ENCODE results near the gene GNG2. TPM values are rescaled to one million over a fixed set of nuclear protein-coding genes. Genes with fewer than 3 reads are reported as not detected.

The GNG2 gene
- total and polyA plus RNA-seq, 2 of the 8 experiments (the other 6 are each of a cell fraction or from before 2014, with no cell fraction given) = 8.2 to 17.9 TPM

GRCh38 chr14:51894250-51894649, 33.8 kb downstream of the GNG2 start:
- 94 to 100% methylated on average over 2 to 3 of the region's 3 CpGs for WGBS, 2 experiments (ENCODE audit: extremely low coverage in 1 of 2, insufficient coverage in 1 of 2, insufficient read length in 1 of 2, insufficient replicate concordance in 2 of 2, low coverage in 1 of 2, low lambda C conversion rate in 2 of 2, missing lambda C conversion rate in 1 of 2)
- Histone ChIP-seq H2BK12ac (ENCODE audit: low read depth, low read length) (no peak overlapping the region), H4K5ac (ENCODE audit: insufficient read length, low read depth, low read length) (no peak overlapping the region), H3K23me2 (ENCODE audit: low read depth, low read length) (no peaks in the 10 kb centered on the region), H3K27ac (ENCODE audit: low read depth, low read length) (no peak overlapping the region), H2BK120ac (replicated peaks; ENCODE audit: low read depth, low read length) (no peak overlapping the region), H4K8ac (ENCODE audit: extremely low read depth, insufficient read depth, low read length) (no peak overlapping the region), H2BK20ac (ENCODE audit: low read length) (no peak overlapping the region), H3K36me3 (ENCODE audit: control insufficient read depth in 2 of 4, insufficient read depth in 4 of 4, low read length in 3 of 4) (no peaks in the 10 kb centered on the region), H3K4me2 (ENCODE audit: insufficient read depth in 1 of 2, low read depth in 2 of 2, low read length in 2 of 2) (no peak overlapping the region), H3K4me3 (ENCODE audit: extremely low read depth in 1 of 4, insufficient read depth in 2 of 4, low read depth in 3 of 4, low read length in 4 of 4) (no peak overlapping the region), H3K79me2 (ENCODE audit: control insufficient read depth in 1 of 2, insufficient read depth in 2 of 2, low read length in 2 of 2) (no peaks in the 10 kb centered on the region), H3K56ac (replicated peaks; ENCODE audit: insufficient read length, low read depth, low read length) (no peak overlapping the region), H2AFZ (ENCODE audit: low read length) (no peak overlapping the region), H3K4ac (replicated peaks; ENCODE audit: insufficient read length, low read depth, low read length) (no peak overlapping the region), H3K79me1 (ENCODE audit: low read depth, low read length) (no peaks in the 10 kb centered on the region), H3K14ac (ENCODE audit: insufficient read length) (no peak overlapping the region), H4K20me1 (replicated peaks in 1 of 2; ENCODE audit: control insufficient read depth in 1 of 2, insufficient read depth in 2 of 2, low read length in 2 of 2) (no peaks in the 10 kb centered on the region), H4K91ac (replicated peaks; ENCODE audit: insufficient read length, low read length) (no peak overlapping the region), H2AK5ac (ENCODE audit: low read depth, low read length) (no peak overlapping the region), H3K23ac (ENCODE audit: insufficient read length) (no peak overlapping the region), H3K4me1 (replicated peaks in 1 of 4; ENCODE audit: control insufficient read depth in 3 of 4, insufficient read depth in 4 of 4, low read length in 3 of 4) (no peaks in the 10 kb centered on the region), H3K27me3 (replicated peaks in 1 of 4; ENCODE audit: control insufficient read depth in 3 of 4, extremely low read depth in 1 of 4, insufficient read depth in 3 of 4, low read length in 3 of 4) (no peaks in the 10 kb centered on the region), H3K9ac (replicated peaks in 1 of 4; ENCODE audit: extremely low read depth in 1 of 4, low read depth in 3 of 4, low read length in 3 of 4) (no peak overlapping the region), H3K18ac (ENCODE audit: extremely low read depth, low read length) (no peak overlapping the region), H2BK5ac (ENCODE audit: low read depth, low read length) (no peak overlapping the region), H2BK15ac (ENCODE audit: low read length) (no peak overlapping the region), H3K9me3 (ENCODE audit: insufficient read depth in 2 of 2, low read depth in 1 of 2, low read length in 1 of 2) (no peaks in the 10 kb centered on the region)
- ChIA-PET CTCF (ENCODE audit: partially characterized antibody) (interaction anchor here (1.2 kb wide), 1 partner anchor 25 kb away, joined by 3 read pairs; no protein-coding TSS in a partner anchor), POLR2A (ENCODE audit: partially characterized antibody) (no interaction called here)
- FAIRE-seq (no peak), DNase-seq (ENCODE audit: low read depth in 1 of 2, low spot score in 2 of 2) (no peak)
- TF ChIP-seq EZH2 (IDR thresholded peaks at IDR 0.05; ENCODE audit: low read depth, low read length, severe bottlenecking) = no peak
- no peak for TF ChIP-seq EP300 (IDR thresholded peaks at IDR 0.05; ENCODE audit: borderline replicate concordance in 1 of 2, low read depth in 2 of 2, low read length in 2 of 2)
- TF ChIP-seq SUZ12 (IDR thresholded peaks at IDR 0.05; ENCODE audit: low read length) = no peak
- TF ChIP-seq SRF (IDR thresholded peaks at IDR 0.05; ENCODE audit: low read depth, low read length) = no peak
- no peak for TF ChIP-seq CBX8 (IDR thresholded peaks at IDR 0.05; ENCODE audit: borderline replicate concordance, low read depth, low read length)
- no peak for TF ChIP-seq TBP (IDR thresholded peaks at IDR 0.05; ENCODE audit: low read depth, low read length)
- TF ChIP-seq BCL11A (IDR thresholded peaks at IDR 0.05; ENCODE audit: low read depth in 2 of 2, low read length in 2 of 2) = no peak
- TF ChIP-seq YY1 (IDR thresholded peaks at IDR 0.05; ENCODE audit: low read depth, low read length) = no peak
- no peak for TF ChIP-seq HDAC2 (IDR thresholded peaks at IDR 0.05; ENCODE audit: borderline replicate concordance in 1 of 2, low read depth in 2 of 2, low read length in 2 of 2)
- no peak for TF ChIP-seq SP2 (IDR thresholded peaks at IDR 0.05; ENCODE audit: low read length)
- no peak for TF ChIP-seq E2F6 (IDR thresholded peaks at IDR 0.05)
- no peak for TF ChIP-seq SIRT6 (IDR thresholded peaks at IDR 0.05; ENCODE audit: low read length)
- no peak for TF ChIP-seq NRF1 (IDR thresholded peaks at IDR 0.05; ENCODE audit: low read depth, low read length)
- TF ChIP-seq SP1 (IDR thresholded peaks at IDR 0.05; ENCODE audit: low read depth, low read length) = no peak
- TF ChIP-seq EGR1 (IDR thresholded peaks at IDR 0.05; ENCODE audit: borderline replicate concordance, low read depth, low read length) = no peak
